ENCODE results near the gene SMAD5. TPM values are rescaled to one million over a fixed set of nuclear protein-coding genes. Genes with fewer than 3 reads are reported as not detected.

The SMAD5 gene
- total and polyA plus RNA-seq, 2 of the 13 experiments (the other 11 are each of a cell fraction or from before 2014, with no cell fraction given): 27.2 to 48.5 TPM

DNA sequence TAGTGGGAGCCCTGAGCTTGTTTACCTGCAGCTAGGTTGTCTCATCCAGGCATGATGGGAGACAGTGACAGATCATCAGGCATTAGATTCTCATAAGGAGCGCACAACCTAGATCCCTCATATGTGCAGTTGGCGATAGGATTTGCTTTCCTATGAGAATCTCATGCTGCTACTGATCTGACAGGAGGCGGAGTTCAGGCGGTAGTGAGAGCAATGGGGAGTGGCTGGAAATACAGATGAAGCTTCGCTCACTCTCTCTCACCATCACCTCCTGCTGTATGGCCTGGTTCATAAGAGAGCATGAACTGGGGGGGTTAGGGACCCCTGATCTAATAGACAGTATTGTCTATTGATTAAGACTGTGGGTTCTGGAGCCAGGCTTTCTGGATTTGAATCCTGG lies 24.9 kb downstream of the SMAD5 start:
- H2AFZ ChIP-seq (ENCODE audit: low read length): no peak overlapping the region
- no peaks in the 10 kb centered on the region for H3K4me1 ChIP-seq (ENCODE audit: insufficient read depth, low read length)
- ChIA-PET POLR2A (no interaction called here), CTCF (ENCODE audit: low intra/inter-chr PET ratio, low total read pairs) (no interaction called here)
- H3K4me2 ChIP-seq (ENCODE audit: low read depth, low read length): no peak overlapping the region
- H3K79me2 ChIP-seq (ENCODE audit: insufficient read depth, low read length): peaks cover 49% of the 10 kb centered on the region
- ATAC-seq: no peak
- in situ Hi-C loops (cut with HindIII; ENCODE audit: extremely low pct_ligation_motif_present, low pct_unique_long_range_greater_than_20kb) (no loop called here), intact Hi-C loops (cut with micrococcal nuclease; ENCODE audit: unreplicated experiment) (no loop called here)
- peaks cover 21 to 64% of the 10 kb centered on the region in 2 experiments for H3K36me3 ChIP-seq (replicated peaks in 1 of 2; ENCODE audit: control insufficient read depth in 1 of 2, insufficient read depth in 2 of 2, low read length in 2 of 2)
- no peaks in the 10 kb centered on the region for H3K27me3 ChIP-seq (ENCODE audit: control insufficient read depth in 1 of 2, insufficient read depth in 2 of 2, low read length in 2 of 2)
- H3K9ac ChIP-seq (ENCODE audit: insufficient read depth, low read depth, low read length): no peak overlapping the region
- no peaks in the 10 kb centered on the region for H3K9me3 ChIP-seq (ENCODE audit: low read length)
- H3K27ac ChIP-seq (ENCODE audit: extremely low read length, insufficient read depth, low read length): no peak overlapping the region
- H3K4me3 ChIP-seq (replicated peaks in 1 of 3; ENCODE audit: insufficient read depth in 1 of 3, low read depth in 2 of 3, low read length in 3 of 3): no peak overlapping the region
- H4K20me1 ChIP-seq (ENCODE audit: insufficient read depth, low read length): no peaks in the 10 kb centered on the region
- no peak for FAIRE-seq
- DNase-seq (ENCODE audit: low spot score): no peak
- 99% methylated on average over 5 of the region's 5 CpGs for WGBS (ENCODE audit: low lambda C conversion rate)
- BruUV-seq (replicated peaks): no TSS peak
- TF ChIP-seq ZNF589 (CRISPR knock-in tag; conservative IDR thresholded peaks at IDR 0.05) (no peak), KDM3A (CRISPR knock-in tag; IDR thresholded peaks at IDR 0.05; ENCODE audit: low read depth) (no peak), ZNF484 (CRISPR knock-in tag; IDR thresholded peaks at IDR 0.05; ENCODE audit: borderline replicate concordance, low read depth) (no peak), ZFP62 (CRISPR knock-in tag; IDR thresholded peaks at IDR 0.05) (no peak), ZNF225 (CRISPR knock-in tag; IDR thresholded peaks at IDR 0.05) (no peak), SP5 (CRISPR knock-in tag; IDR thresholded peaks at IDR 0.05; ENCODE audit: borderline replicate concordance, low read depth) (no peak), ZFX (CRISPR knock-in tag; IDR thresholded peaks at IDR 0.05; ENCODE audit: low read depth) (no peak), ZNF12 (CRISPR knock-in tag; IDR thresholded peaks at IDR 0.05) (no peak), TP53 (CRISPR knock-in tag; conservative IDR thresholded peaks at IDR 0.05) (no peak), SSRP1 (CRISPR knock-in tag; IDR thresholded peaks at IDR 0.05) (no peak), ZNF790 (CRISPR knock-in tag; IDR thresholded peaks at IDR 0.05; ENCODE audit: borderline replicate concordance) (no peak), CHD4 (IDR thresholded peaks at IDR 0.05; ENCODE audit: borderline replicate concordance, low read length) (no peak), ZNF614 (CRISPR knock-in tag; IDR thresholded peaks at IDR 0.05; ENCODE audit: borderline replicate concordance) (no peak), HOXA5 (CRISPR knock-in tag; IDR thresholded peaks at IDR 0.05) (no peak), ZNF75D (CRISPR knock-in tag; IDR thresholded peaks at IDR 0.05; ENCODE audit: borderline replicate concordance) (no peak)
- TF ChIP-seq, protein P1, sequence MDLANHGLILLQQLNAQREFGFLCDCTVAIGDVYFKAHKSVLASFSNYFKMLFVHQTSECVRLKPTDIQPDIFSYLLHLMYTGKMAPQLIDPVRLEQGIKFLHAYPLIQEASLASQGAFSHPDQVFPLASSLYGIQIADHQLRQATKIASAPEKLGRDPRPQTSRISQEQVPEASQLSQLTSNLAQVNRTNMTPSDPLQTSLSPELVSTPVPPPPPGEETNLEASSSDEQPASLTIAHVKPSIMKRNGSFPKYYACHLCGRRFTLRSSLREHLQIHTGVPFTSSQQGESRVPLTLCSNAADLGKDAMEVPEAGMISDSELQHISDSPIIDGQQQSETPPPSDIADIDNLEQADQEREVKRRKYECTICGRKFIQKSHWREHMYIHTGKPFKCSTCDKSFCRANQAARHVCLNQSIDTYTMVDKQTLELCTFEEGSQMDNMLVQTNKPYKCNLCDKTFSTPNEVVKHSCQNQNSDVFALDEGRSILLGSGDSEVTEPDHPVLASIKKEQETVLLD (CRISPR knock-in tag; IDR thresholded peaks at IDR 0.05; ENCODE audit: low read depth): no peak
- TF ChIP-seq, protein P2, sequence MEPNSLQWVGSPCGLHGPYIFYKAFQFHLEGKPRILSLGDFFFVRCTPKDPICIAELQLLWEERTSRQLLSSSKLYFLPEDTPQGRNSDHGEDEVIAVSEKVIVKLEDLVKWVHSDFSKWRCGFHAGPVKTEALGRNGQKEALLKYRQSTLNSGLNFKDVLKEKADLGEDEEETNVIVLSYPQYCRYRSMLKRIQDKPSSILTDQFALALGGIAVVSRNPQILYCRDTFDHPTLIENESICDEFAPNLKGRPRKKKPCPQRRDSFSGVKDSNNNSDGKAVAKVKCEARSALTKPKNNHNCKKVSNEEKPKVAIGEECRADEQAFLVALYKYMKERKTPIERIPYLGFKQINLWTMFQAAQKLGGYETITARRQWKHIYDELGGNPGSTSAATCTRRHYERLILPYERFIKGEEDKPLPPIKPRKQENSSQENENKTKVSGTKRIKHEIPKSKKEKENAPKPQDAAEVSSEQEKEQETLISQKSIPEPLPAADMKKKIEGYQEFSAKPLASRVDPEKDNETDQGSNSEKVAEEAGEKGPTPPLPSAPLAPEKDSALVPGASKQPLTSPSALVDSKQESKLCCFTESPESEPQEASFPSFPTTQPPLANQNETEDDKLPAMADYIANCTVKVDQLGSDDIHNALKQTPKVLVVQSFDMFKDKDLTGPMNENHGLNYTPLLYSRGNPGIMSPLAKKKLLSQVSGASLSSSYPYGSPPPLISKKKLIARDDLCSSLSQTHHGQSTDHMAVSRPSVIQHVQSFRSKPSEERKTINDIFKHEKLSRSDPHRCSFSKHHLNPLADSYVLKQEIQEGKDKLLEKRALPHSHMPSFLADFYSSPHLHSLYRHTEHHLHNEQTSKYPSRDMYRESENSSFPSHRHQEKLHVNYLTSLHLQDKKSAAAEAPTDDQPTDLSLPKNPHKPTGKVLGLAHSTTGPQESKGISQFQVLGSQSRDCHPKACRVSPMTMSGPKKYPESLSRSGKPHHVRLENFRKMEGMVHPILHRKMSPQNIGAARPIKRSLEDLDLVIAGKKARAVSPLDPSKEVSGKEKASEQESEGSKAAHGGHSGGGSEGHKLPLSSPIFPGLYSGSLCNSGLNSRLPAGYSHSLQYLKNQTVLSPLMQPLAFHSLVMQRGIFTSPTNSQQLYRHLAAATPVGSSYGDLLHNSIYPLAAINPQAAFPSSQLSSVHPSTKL (CRISPR knock-in tag; IDR thresholded peaks at IDR 0.05): no peak
- TF ChIP-seq, protein P3, sequence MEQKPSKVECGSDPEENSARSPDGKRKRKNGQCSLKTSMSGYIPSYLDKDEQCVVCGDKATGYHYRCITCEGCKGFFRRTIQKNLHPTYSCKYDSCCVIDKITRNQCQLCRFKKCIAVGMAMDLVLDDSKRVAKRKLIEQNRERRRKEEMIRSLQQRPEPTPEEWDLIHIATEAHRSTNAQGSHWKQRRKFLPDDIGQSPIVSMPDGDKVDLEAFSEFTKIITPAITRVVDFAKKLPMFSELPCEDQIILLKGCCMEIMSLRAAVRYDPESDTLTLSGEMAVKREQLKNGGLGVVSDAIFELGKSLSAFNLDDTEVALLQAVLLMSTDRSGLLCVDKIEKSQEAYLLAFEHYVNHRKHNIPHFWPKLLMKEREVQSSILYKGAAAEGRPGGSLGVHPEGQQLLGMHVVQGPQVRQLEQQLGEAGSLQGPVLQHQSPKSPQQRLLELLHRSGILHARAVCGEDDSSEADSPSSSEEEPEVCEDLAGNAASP (CRISPR knock-in tag; IDR thresholded peaks at IDR 0.05; ENCODE audit: borderline replicate concordance): no peak

Measured in HepG2 (cell line).